GM21619 (cell line): ENCODE data around the gene RIN3.

Experiments used
- ATAC-seq: cut with Tn5 transposase; IDR thresholded peaks from one replicate; pipeline ENCODE4 v1.9.1; 2021; ENCODE audit not compliant: unreplicated experiment

The RIN3 gene

GRCh38 chr14:92737206-92737605, 223.6 kb downstream of the RIN3 start:
- ATAC-seq: no peak

GRCh38 chr14:92737619-92738188, 224.1 kb downstream of the RIN3 start:
- no peak for ATAC-seq
